GM19193 (cell line): ENCODE results near the gene PLEKHO1.

Experiments
- POLR2A ChIP-seq: IDR thresholded peaks from 4 replicates; pipeline ENCODE4 v1.6.1; 2011; ENCODE audit not compliant: insufficient read depth, insufficient read length; ENCODE audit errors: extremely low read depth

The PLEKHO1 gene

DNA sequence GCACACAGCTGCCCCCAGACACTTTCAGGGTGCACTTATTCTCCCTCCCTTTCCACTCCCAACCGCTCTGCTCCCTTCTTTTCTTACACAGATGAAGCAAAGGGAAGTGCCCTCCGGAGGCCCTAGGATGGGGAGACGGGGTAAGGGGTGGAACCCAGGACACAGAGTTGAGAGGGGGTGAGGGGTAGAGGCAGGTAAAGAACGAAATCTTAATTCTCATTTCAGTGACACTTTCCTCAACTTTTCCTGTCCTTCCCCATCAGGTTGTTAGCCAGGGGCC, 12.8 kb downstream of the PLEKHO1 start:
- TF ChIP-seq POLR2A, result no peak

GRCh38 chr1:150162862-150163706, 13.4 kb downstream of the PLEKHO1 start:
- TF ChIP-seq POLR2A, result peak; percentile 56

- no peak for TF ChIP-seq POLR2A
Observed at GRCh38 chr1:150164224-150164623, 14.5 kb downstream of the PLEKHO1 start.

DNA sequence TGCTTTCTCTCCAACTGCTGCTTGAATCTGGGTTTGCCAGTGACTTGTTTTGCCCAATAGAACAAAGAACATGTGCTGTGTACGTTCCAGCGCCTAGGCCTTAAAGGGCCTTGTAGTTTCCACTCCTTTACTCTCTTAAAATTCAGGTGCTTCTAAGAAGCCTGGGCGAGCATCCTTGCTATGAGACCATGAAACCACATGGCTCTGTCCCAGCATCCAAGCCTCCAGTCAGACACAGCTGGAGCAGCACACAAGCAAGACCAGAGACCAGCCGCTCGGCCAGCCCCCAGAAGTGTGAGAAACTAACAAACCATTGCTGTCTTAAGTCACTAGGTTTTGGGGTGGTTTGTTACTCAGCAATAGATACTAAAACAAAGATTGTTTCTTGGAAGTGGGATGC, 15.1 kb downstream of the PLEKHO1 start:
- peak; percentile 8 for TF ChIP-seq POLR2A

DNA sequence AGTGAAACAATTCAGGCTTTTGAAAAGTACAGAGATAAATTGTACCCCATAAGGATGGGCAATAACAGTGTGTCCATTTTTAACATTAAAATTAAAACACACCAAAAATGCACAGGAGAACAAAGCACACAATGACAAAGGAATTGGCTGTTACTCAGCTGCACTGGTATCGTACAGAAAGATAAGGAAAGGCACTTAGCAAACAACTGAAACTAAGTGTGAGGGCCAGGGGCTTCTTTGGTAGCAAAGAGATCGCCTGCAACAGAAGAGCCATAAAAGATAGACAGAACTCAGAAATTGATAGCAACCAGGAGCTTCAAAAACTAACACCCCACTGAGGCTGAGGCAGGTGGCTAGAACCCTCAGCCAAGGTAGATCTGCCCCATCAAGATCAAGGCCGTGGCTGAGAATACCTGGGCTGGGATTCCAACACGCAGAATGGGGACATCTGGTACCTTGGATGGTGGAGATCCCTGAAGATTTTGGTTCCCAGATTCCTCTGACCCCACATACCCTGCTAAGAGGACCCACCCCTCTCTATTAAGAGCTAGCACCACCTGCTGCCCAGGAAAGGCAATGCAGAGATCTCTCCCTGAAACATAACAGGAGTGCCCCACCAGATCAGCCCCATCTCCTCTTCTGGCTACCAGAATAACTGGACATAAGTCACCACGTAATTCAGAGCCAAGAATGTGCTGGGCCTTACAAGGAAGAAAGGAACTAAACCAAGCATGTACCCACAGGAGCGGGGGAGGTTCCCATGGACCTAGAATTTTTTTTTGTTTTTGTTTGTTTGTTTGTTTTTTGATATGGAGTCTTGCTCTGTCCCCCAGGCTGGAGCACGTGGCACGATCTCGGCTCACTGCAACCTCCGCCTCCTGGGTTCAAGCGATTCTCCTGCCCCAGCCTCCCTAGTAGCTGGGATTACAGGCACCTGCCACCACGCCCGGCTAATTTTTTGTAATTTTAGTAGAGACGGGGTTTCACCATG, 16.2 kb downstream of the PLEKHO1 start:
- TF ChIP-seq POLR2A, result no peak

DNA sequence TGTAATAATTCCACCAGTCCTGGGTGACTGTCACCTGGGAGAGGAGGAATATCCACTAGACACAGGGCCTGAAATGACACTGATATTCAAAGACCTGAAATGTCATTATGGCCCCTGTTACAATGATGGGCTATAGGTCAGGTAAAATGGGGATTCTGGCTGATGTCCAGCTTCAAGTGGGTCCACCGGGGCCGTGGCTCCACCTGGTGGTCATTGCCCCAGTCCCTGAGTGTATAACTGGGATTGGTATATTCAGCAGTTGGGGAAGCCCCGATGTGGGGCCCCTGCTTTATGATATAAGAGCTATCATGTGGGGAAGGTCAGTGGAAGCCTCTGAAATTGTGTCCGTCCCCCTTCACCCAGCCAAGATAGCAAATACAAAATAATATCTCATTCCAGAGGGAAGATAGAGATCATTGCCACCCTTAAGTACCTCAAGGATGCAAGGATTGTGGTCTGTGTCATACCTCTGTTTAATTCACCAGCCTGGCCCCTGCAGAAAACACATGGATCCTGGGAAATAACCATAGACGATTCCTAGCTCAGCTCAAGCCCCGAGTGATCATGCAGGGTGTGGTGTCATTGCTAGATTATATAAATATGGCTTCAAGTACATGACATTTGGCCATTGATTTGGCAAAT, 19.4 kb downstream of the PLEKHO1 start:
- TF ChIP-seq POLR2A, result no peak

- TF ChIP-seq POLR2A, result no peak
Observed at GRCh38 chr1:150171801-150172200, 22.1 kb downstream of the PLEKHO1 start.

- no peak for TF ChIP-seq POLR2A
Observed at GRCh38 chr1:150173141-150173585, 23.4 kb downstream of the PLEKHO1 start.

DNA sequence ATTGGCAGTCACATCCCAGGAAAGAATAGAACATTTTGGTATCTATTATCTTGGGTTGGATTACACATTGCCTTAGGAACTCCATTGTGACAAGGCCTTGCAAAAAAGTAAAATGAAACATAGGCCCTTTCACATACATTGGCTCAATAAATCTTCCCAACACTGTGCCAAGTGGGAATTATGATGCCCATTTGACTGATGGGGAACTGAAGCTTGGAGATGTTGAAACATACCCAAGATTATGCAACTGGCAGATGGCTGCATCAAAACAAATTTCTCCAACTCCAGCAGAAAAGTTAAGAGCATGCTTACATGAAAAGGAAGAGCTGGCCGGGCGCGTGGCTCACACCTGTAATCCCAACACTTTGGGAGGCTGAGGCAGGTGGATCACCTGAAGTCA, 26.9 kb downstream of the PLEKHO1 start:
- no peak for TF ChIP-seq POLR2A

DNA sequence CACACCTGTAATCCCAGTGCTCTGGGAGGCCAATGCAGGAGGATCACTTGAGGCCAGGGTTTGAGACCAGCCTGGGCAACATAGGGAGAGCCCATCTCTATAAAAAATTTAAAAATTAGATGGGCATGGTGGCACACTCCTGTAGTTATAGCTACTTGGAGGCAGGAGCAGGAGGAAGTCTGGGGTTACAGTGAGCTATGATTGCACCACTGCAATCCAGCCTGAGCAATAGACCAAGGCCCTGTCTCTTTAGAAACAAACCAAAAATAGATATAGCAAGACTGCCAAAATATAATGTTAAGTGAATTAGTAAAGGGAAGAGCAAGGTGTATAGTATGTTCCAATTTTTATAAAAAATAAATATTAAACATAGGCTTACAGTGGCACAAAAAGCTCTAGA, 28.8 kb downstream of the PLEKHO1 start:
- no peak for TF ChIP-seq POLR2A

GRCh38 chr1:150179867-150180266, 30.2 kb downstream of the PLEKHO1 start:
- TF ChIP-seq POLR2A, result no peak

DNA sequence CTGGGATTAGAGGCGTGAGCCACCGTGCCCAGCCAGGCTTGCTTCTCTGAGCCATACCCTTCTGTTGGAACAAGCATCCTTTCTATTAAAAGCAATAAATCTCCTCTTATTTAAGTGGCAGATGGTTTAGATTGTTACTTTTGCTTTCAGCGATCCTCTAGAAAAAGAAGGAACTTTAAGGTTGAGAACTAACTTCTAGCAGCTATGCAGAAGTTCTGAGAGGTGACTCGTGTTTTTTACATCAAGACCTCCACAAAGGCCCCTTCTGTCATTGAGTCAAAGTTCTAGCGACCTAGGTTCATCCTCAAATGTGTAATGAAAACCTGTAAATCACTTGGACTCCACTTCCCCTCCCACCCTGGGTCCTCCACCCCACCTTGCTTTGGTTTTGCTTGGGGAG, 30.8 kb downstream of the PLEKHO1 start:
- no peak for TF ChIP-seq POLR2A

DNA sequence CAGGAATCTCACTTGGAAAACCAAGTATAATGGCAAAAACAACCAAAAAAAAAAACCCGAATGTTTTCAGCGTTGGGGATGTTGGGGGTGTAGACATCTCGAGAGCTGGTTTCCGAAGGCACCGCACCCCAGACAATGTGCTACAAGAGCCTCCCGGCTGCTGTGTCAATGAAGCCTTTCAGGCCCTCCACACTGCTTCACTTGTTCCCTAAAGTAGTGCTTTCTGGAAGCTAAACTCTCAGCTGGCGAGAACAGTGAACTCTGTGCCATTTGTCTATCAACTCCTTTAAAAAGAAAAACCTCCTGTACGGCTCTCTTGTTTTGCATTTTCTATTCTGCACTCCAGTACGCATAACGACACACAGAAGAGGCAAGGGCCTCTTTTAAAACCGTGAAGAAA, 32.5 kb downstream of the PLEKHO1 start:
- TF ChIP-seq POLR2A, result no peak

DNA sequence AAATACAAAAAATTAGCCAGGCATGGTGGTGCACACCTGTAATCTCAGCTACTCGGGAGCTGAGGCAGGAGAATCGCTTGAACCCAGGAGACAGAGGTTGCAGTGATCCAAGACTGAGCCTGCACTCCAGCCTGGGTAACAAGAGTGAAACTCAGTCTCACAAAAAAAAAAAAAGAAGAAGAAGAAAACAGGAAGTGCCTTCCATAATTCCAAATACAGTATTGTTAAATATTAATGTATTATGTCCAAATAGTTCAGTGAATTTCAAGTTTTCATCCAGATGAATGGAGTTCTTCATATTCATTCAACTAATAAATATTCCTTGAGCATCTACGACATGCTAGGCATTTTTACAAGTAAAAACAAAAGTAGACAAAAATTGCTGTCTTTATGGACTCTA, 33.3 kb downstream of the PLEKHO1 start:
- TF ChIP-seq POLR2A, result no peak

- no peak for TF ChIP-seq POLR2A
Observed at GRCh38 chr1:150185481-150185880, 35.8 kb downstream of the PLEKHO1 start.
